PC-3 (cell line): ENCODE measurements around the gene SLC16A3. TPM values are rescaled to one million over a fixed set of nuclear protein-coding genes. Genes with fewer than 3 reads are reported as not detected.

Experiments used
- ATAC-seq: fragments of 200-7000 bp; cut with Tn5 transposase; 2 replicates; pipeline ENCODE4 v1.9.1; 2020; ENCODE audit warnings: mild to moderate bottlenecking, moderate library complexity
- BruUV-seq: library from RNA; stranded (reverse); fragments of 400-500 nt; replicated peaks from 2 replicates; lab custom pipeline; 2021; lab: Mats Ljungman, UMichigan
- CTCF ChIA-PET: fragments of 300-600 bp; sonication (Branson Sonifier 250); formaldehyde crosslinking; loops from one replicate; lab custom pipeline; 2022; ENCODE audit warnings: antibody characterized with exemption; lab: Charles Lee
- POLR2A ChIA-PET: fragments of 300-600 bp; sonication (Branson Sonifier 250); formaldehyde crosslinking; loops from one replicate; lab custom pipeline; 2022; ENCODE audit warnings: antibody characterized with exemption; ENCODE audit not compliant: unreplicated experiment; lab: Charles Lee
- DNase-seq: peaks from one replicate; pipeline ENCODE4 v3.0.0-alpha.2; 2015
- H2AFZ ChIP-seq: fragments of 300-600 bp; sonication (generic); 2 replicates; pipeline ENCODE4 v1.6.0; 2016; ENCODE audit warnings: antibody characterized with exemption, low read length
- H3F3A ChIP-seq: fragments of 300-600 bp; sonication (generic); one replicate; pipeline ENCODE4 v1.6.0; 2017; ENCODE audit warnings: antibody characterized with exemption, low read length, control low read depth, mild to moderate bottlenecking; ENCODE audit not compliant: unreplicated experiment
- H3K27ac ChIP-seq: fragments of 300-600 bp; sonication (generic); 2 replicates; pipeline ENCODE4 v1.5.1; 2016; ENCODE audit warnings: mild to moderate bottlenecking, low read length
- H3K27me3 ChIP-seq: fragments of 300-600 bp; sonication (generic); 2 replicates; pipeline ENCODE4 v1.6.1; 2016; ENCODE audit warnings: low read length, mixed read lengths
- H3K36me3 ChIP-seq: fragments of 300-600 bp; sonication (generic); 2 replicates; pipeline ENCODE4 v1.6.1; 2016; ENCODE audit warnings: low read depth, mixed run types, low read length, mixed read lengths
- H3K4me1 ChIP-seq: fragments of 300-600 bp; sonication (generic); 2 replicates; pipeline ENCODE4 v1.5.1; 2016; ENCODE audit warnings: low read length; ENCODE audit not compliant: insufficient read depth
- H3K4me2 ChIP-seq: fragments of 300-600 bp; sonication (generic); 2 replicates; pipeline ENCODE4 v1.6.0; 2016; ENCODE audit warnings: low read length
- H3K4me3 ChIP-seq: fragments of 300-600 bp; sonication (generic); 2 replicates; pipeline ENCODE4 v1.5.1; 2016; ENCODE audit warnings: mild to moderate bottlenecking, low read length, mixed read lengths
- H3K79me2 ChIP-seq: fragments of 300-600 bp; sonication (generic); 2 replicates; pipeline ENCODE4 v1.6.1; 2017; ENCODE audit warnings: low read length, mixed read lengths
- H3K9ac ChIP-seq: fragments of 300-600 bp; sonication (generic); 2 replicates; pipeline ENCODE4 v1.6.0; 2016; ENCODE audit warnings: mild to moderate bottlenecking, low read length
- H3K9me2 ChIP-seq: fragments of 300-600 bp; sonication (generic); replicated peaks from 2 replicates; pipeline ENCODE4 v1.6.1; 2016; ENCODE audit warnings: mixed run types, low read length, mixed read lengths
- H3K9me3 ChIP-seq: fragments of 300-600 bp; sonication (generic); 2 replicates; pipeline ENCODE4 v1.6.1; 2016; ENCODE audit warnings: low read length, mixed read lengths
- H4K20me1 ChIP-seq: fragments of 300-600 bp; sonication (generic); 2 replicates; pipeline ENCODE4 v1.6.1; 2016; ENCODE audit warnings: low read length, mixed read lengths
- CTCF ChIP-seq: fragments of 300-600 bp; sonication (generic); conservative IDR thresholded peaks from 2 replicates; pipeline ENCODE4 v1.5.1; 2017; ENCODE audit warnings: antibody characterized with exemption, low read depth, mild to moderate bottlenecking, low read length
- EZH2 ChIP-seq: fragments of 300-600 bp; sonication (generic); IDR thresholded peaks from one replicate; pipeline ENCODE4 v1.6.1; 2017; ENCODE audit warnings: antibody characterized with exemption, mild to moderate bottlenecking, low read length; ENCODE audit not compliant: unreplicated experiment
- EZH2phosphoT487 ChIP-seq: fragments of 300-600 bp; sonication (generic); IDR thresholded peaks from 2 replicates; pipeline ENCODE4 v1.6.1; 2018; ENCODE audit warnings: mild to moderate bottlenecking, antibody characterized with exemption, low read length, borderline replicate concordance
- intact Hi-C: fragments of 100-400 bp; cut with micrococcal nuclease; formaldehyde crosslinking; loops from 2 replicates; pipeline ENCODE4 v1.9.0; 2023
- total RNA-seq: library from RNA; depleted of rRNA; stranded (reverse); fragments of >200 nt; gene quantifications from 2 replicates; pipeline ENCODE4 v1.2.3, GENCODE V29; 2014

The SLC16A3 gene
- total RNA-seq, 1 experiment from 2014 or later, result 286 TPM

DNA sequence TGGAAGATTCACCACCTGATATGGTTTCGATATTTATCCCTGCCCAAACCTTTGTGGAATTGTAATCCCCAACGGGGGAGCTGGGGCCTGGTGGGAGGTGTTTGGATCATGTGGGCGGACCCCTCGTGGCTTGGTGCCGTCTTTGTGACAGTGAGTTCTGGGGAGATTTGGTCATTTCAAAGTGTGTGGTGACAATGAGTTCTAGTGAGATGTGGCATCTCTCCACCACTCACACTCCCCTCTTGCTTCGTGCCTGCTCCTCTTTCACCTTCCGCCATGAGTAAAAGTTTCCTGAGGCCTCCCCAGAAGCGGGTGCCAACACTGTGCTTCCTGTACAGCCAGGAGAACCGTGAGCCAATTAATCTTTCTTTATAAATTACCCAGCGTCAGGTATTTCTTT lies 25.9 kb upstream of the SLC16A3 start:
- Histone ChIP-seq H3K4me1 (peaks cover 30% of the 10 kb centered on the region), H3K9me3 (no peaks in the 10 kb centered on the region), H3K4me3 (no peak overlapping the region), H3K27me3 (no peaks in the 10 kb centered on the region), H3F3A (peaks cover 5% of the 10 kb centered on the region), H4K20me1 (no peaks in the 10 kb centered on the region), H3K79me2 (peaks cover 13% of the 10 kb centered on the region; the same call in 1 of the 2 replicates), H2AFZ (no peak overlapping the region), H3K4me2 (no peak overlapping the region), H3K27ac (no peak overlapping the region), H3K9ac (no peak overlapping the region), H3K9me2 (no peaks in the 10 kb centered on the region), H3K36me3 (no peaks in the 10 kb centered on the region)
- ATAC-seq (no peak), DNase-seq (no peak)
- intact Hi-C loops, result no loop called here
- ChIA-PET POLR2A (interaction anchor here (0.6 kb wide), 3 partner anchors 96 to 172 kb away, joined by 3 to 5 read pairs (median 4); no protein-coding TSS in a partner anchor), CTCF (no interaction called here)
- BruUV-seq, result no TSS peak
- TF ChIP-seq CTCF (no peak), EZH2phosphoT487 (no peak), EZH2 (no peak)

- Histone ChIP-seq H3K36me3 (no peaks in the 10 kb centered on the region), H3K79me2 (peaks cover 13% of the 10 kb centered on the region; the same call in 1 of the 2 replicates), H3K27me3 (no peaks in the 10 kb centered on the region), H3K9ac (no peak overlapping the region), H2AFZ (no peak overlapping the region), H3K27ac (no peak overlapping the region), H3K9me2 (no peaks in the 10 kb centered on the region), H3K4me2 (no peak overlapping the region), H3K9me3 (no peaks in the 10 kb centered on the region), H3K4me1 (peaks cover 30% of the 10 kb centered on the region), H4K20me1 (no peaks in the 10 kb centered on the region), H3F3A (peaks cover 5% of the 10 kb centered on the region), H3K4me3 (no peak overlapping the region)
- CTCF ChIA-PET, result no interaction called here
- BruUV-seq, result no TSS peak
- intact Hi-C loops, result no loop called here
- POLR2A ChIA-PET, result no interaction called here
- ATAC-seq (no peak), DNase-seq (no peak)
- TF ChIP-seq CTCF, result no peak
- TF ChIP-seq EZH2, result no peak
- no peak for TF ChIP-seq EZH2phosphoT487
Measured at GRCh38 chr17:82203920-82204319, 24.9 kb upstream of the SLC16A3 start.
